IMR-90 (cell line): ENCODE measurements around the gene ACBD3. TPM values are rescaled to one million over a fixed set of nuclear protein-coding genes. Genes with fewer than 3 reads are reported as not detected.
A peak's percentile ranks its signal among the peaks of the same experiment; 100 is the strongest.

ENCODE experiments used
- ATAC-seq: fragments of 200-7000 bp; cut with Tn5 transposase; 2 replicates; pipeline ENCODE4 v1.9.1; 2020; ENCODE audit warnings: low read depth, mild to moderate bottlenecking, moderate library complexity
- BruUV-seq: library from RNA; stranded (reverse); fragments of 400-500 nt; replicated peaks from 2 replicates; lab custom pipeline; 2021; lab: Mats Ljungman, UMichigan
- CTCF ChIA-PET: fragments of 300-600 bp; formaldehyde crosslinking; extraction: SDS; loops from one replicate; lab custom pipeline; 2021; ENCODE audit warnings: antibody characterized with exemption; lab: Yijun Ruan, JAX
- POLR2A ChIA-PET: fragments of 300-600 bp; sonication (Branson Sonifier 250); formaldehyde crosslinking; loops from one replicate; lab custom pipeline; 2022; ENCODE audit warnings: antibody characterized with exemption; ENCODE audit not compliant: unreplicated experiment; lab: Charles Lee
- DNase-seq: peaks from one replicate; pipeline ENCODE4 v3.0.0; 2013
- H2AFZ ChIP-seq: replicated peaks from 2 replicates; pipeline ENCODE3; 2013; ENCODE audit warnings: low read length, mild to moderate bottlenecking; ENCODE audit not compliant: poor library complexity
- H2AK5ac ChIP-seq: 2 replicates; pipeline ENCODE4 v1.6.1; 2013; ENCODE audit warnings: low read depth, low read length, inconsistent platforms
- H2AK9ac ChIP-seq: replicated peaks from 2 replicates; pipeline ENCODE3; 2013; ENCODE audit warnings: mild to moderate bottlenecking, low read depth, low read length, moderate library complexity; ENCODE audit not compliant: poor library complexity
- H2BK120ac ChIP-seq: 2 replicates; pipeline ENCODE4 v1.6.1; 2013; ENCODE audit warnings: low read depth, low read length, inconsistent platforms
- H2BK15ac ChIP-seq: 3 replicates; pipeline ENCODE4 v1.6.1; 2013; ENCODE audit warnings: low read depth, low read length, inconsistent platforms
- H2BK20ac ChIP-seq: 2 replicates; pipeline ENCODE4 v1.6.1; 2013; ENCODE audit warnings: low read depth, mild to moderate bottlenecking, inconsistent platforms, low read length, moderate library complexity
- H2BK5ac ChIP-seq: 2 replicates; pipeline ENCODE4 v1.6.1; 2013; ENCODE audit warnings: mild to moderate bottlenecking, low read depth, low read length, inconsistent platforms; ENCODE audit not compliant: poor library complexity, severe bottlenecking
- H3K14ac ChIP-seq: replicated peaks from 2 replicates; pipeline ENCODE4 v1.6.1; 2013; ENCODE audit warnings: low read depth, low read length, inconsistent platforms
- H3K18ac ChIP-seq: 2 replicates; pipeline ENCODE4 v1.6.1; 2013; ENCODE audit warnings: low read depth, low read length, control low read depth
- H3K23ac ChIP-seq: 2 replicates; pipeline ENCODE4 v1.6.1; 2013; ENCODE audit warnings: low read depth, low read length, inconsistent platforms
- H3K27ac ChIP-seq: 2 replicates; pipeline ENCODE4 v1.5.1; 2013; ENCODE audit warnings: mild to moderate bottlenecking, control low read depth, low read length; ENCODE audit not compliant: insufficient read depth
- H3K27me3 ChIP-seq: 2 replicates; pipeline ENCODE4 v1.6.1; 2013; ENCODE audit warnings: low read length; ENCODE audit not compliant: control insufficient read depth, insufficient read depth
- H3K36me3 ChIP-seq: 2 replicates; pipeline ENCODE4 v1.6.1; 2013; ENCODE audit warnings: low read length, mixed read lengths; ENCODE audit not compliant: control insufficient read depth, insufficient read depth
- H3K4ac ChIP-seq: 2 replicates; pipeline ENCODE4 v1.6.1; 2013; ENCODE audit warnings: low read depth, low read length, inconsistent platforms
- H3K4me1 ChIP-seq: 2 replicates; pipeline ENCODE4 v1.6.1; 2013; ENCODE audit warnings: low read length, mixed read lengths; ENCODE audit not compliant: control insufficient read depth, insufficient read depth
- H3K4me2 ChIP-seq: 2 replicates; pipeline ENCODE4 v1.6.1; 2013; ENCODE audit warnings: low read depth, mild to moderate bottlenecking, control low read depth, low read length, moderate library complexity
- H3K4me3 ChIP-seq: 2 replicates; pipeline ENCODE4 v1.5.1; 2013; ENCODE audit warnings: low read depth, mild to moderate bottlenecking, control low read depth, low read length, moderate library complexity; ENCODE audit not compliant: insufficient read depth
- H3K56ac ChIP-seq: 2 replicates; pipeline ENCODE4 v1.6.1; 2013; ENCODE audit warnings: low read length, inconsistent platforms; ENCODE audit not compliant: insufficient read depth; ENCODE audit errors: extremely low read depth
- H3K79me1 ChIP-seq, 2 experiments: 2 replicates each; pipeline ENCODE4 v1.6.1; 2013; ENCODE audit warnings: low read length in 2 of 2, inconsistent platforms in 1 of 2, low read depth in 1 of 2
- H3K9ac ChIP-seq: 2 replicates; pipeline ENCODE4 v1.6.1; 2013; ENCODE audit warnings: low read depth, low read length, control low read depth
- H3K9me1 ChIP-seq: 2 replicates; pipeline ENCODE4 v1.6.1; 2013; ENCODE audit warnings: low read length, inconsistent platforms; ENCODE audit not compliant: insufficient read depth
- H3K9me3 ChIP-seq: 2 replicates; pipeline ENCODE4 v1.6.1; 2013; ENCODE audit warnings: low read length; ENCODE audit not compliant: control insufficient read depth, insufficient read depth
- H4K20me1 ChIP-seq: 2 replicates; pipeline ENCODE4 v1.6.1; 2013; ENCODE audit warnings: low read length, inconsistent platforms; ENCODE audit not compliant: insufficient read depth
- H4K5ac ChIP-seq: 2 replicates; pipeline ENCODE4 v1.6.1; 2013; ENCODE audit warnings: mild to moderate bottlenecking, low read depth, low read length, control low read depth
- H4K8ac ChIP-seq, 2 experiments: 2 replicates each; pipeline ENCODE4 v1.6.1; 2013; ENCODE audit warnings: low read depth in 2 of 2, low read length in 2 of 2, control low read depth in 1 of 2, inconsistent platforms in 1 of 2
- H4K91ac ChIP-seq: 2 replicates; pipeline ENCODE4 v1.6.1; 2013; ENCODE audit warnings: low read depth, low read length, inconsistent platforms; ENCODE audit not compliant: insufficient read depth
- BHLHE40 ChIP-seq: fragments of 150-350 bp; IDR thresholded peaks from 2 replicates; pipeline ENCODE4 v1.6.1; 2016; ENCODE audit warnings: mild to moderate bottlenecking, low read depth, low read length
- CEBPB ChIP-seq: IDR thresholded peaks from 2 replicates; pipeline ENCODE4 v1.6.1; 2012; ENCODE audit warnings: low read depth, low read length, improper control_type of control experiment
- CHD1 ChIP-seq: IDR thresholded peaks from 2 replicates; pipeline ENCODE4 v1.6.1; 2012; ENCODE audit warnings: low read depth, low read length, improper control_type of control experiment
- ELK1 ChIP-seq: fragments of 150-350 bp; IDR thresholded peaks from 2 replicates; pipeline ENCODE4 v1.6.1; 2016; ENCODE audit warnings: low read depth, mild to moderate bottlenecking, low read length, moderate library complexity, borderline replicate concordance
- FOS ChIP-seq: fragments of 150-350 bp; IDR thresholded peaks from 2 replicates; pipeline ENCODE4 v1.6.1; 2016; ENCODE audit warnings: low read depth, low read length
- MAFK ChIP-seq: IDR thresholded peaks from 2 replicates; pipeline ENCODE4 v1.6.1; 2012; ENCODE audit warnings: low read depth, low read length, improper control_type of control experiment
- MAZ ChIP-seq: IDR thresholded peaks from 2 replicates; pipeline ENCODE4 v1.6.1; 2012; ENCODE audit warnings: low read depth, mild to moderate bottlenecking, low read length, improper control_type of control experiment, moderate library complexity, borderline replicate concordance
- MXI1 ChIP-seq: IDR thresholded peaks from 2 replicates; pipeline ENCODE4 v1.6.1; 2012; ENCODE audit warnings: low read depth, mild to moderate bottlenecking, low read length, moderate library complexity, borderline replicate concordance
- NFE2L2 ChIP-seq: fragments of 150-350 bp; IDR thresholded peaks from 2 replicates; pipeline ENCODE4 v1.6.1; 2016; ENCODE audit warnings: low read depth, mild to moderate bottlenecking, low read length
- POLR2A ChIP-seq: IDR thresholded peaks from 2 replicates; pipeline ENCODE4 v1.6.1; 2012; ENCODE audit warnings: mild to moderate bottlenecking, low read depth, low read length
- RAD21 ChIP-seq: IDR thresholded peaks from 2 replicates; pipeline ENCODE4 v1.6.1; 2012; ENCODE audit warnings: low read length, improper control_type of control experiment
- RCOR1 ChIP-seq: IDR thresholded peaks from 2 replicates; pipeline ENCODE4 v1.6.1; 2012; ENCODE audit warnings: mild to moderate bottlenecking, low read length, improper control_type of control experiment; ENCODE audit not compliant: insufficient replicate concordance
- RFX5 ChIP-seq: IDR thresholded peaks from 2 replicates; pipeline ENCODE4 v1.8.0; 2012; ENCODE audit warnings: low read depth, mild to moderate bottlenecking, low read length, moderate library complexity
- SMC3 ChIP-seq: fragments of 150-350 bp; IDR thresholded peaks from 2 replicates; pipeline ENCODE4 v1.6.1; 2016; ENCODE audit warnings: low read depth, mild to moderate bottlenecking, antibody characterized with exemption, low read length, moderate library complexity
- USF2 ChIP-seq: fragments of 150-350 bp; IDR thresholded peaks from 2 replicates; pipeline ENCODE4 v1.6.1; 2017; ENCODE audit warnings: mild to moderate bottlenecking, antibody characterized with exemption, low read length, low read depth
- WGBS, 2 experiments: methylation state at CpG; one replicate each; pipeline versions ENCODE4 v1.1.5 to v1.1.7; 2013; ENCODE audit warnings: missing lambda C conversion rate in 2 of 2; ENCODE audit not compliant: insufficient read length in 1 of 2; ENCODE audit errors: extremely low coverage in 2 of 2; 5-methylcytosine and 5-hydroxymethylcytosine counted together
- dilution Hi-C: fragments of 300-500 bp; cut with HindIII; formaldehyde crosslinking; loops from one replicate; pipeline ENCODE4 v1.14.3; 2018; ENCODE audit warnings: low sequenced_read_pairs; ENCODE audit not compliant: unreplicated experiment
- in situ Hi-C: fragments of 300-500 bp; cut with MboI; formaldehyde crosslinking; loops from 3 replicates; pipeline ENCODE4 v1.14.3; 2019; ENCODE audit warnings: low sequenced_read_pairs, inconsistent platforms, mixed read lengths
- intact Hi-C: fragments of 100-400 bp; cut with micrococcal nuclease; formaldehyde crosslinking; loops from 2 replicates; pipeline ENCODE4 v1.10.0; 2022
- polyA plus RNA-seq, 3 experiments: library from polyadenylated mRNA; depleted of rRNA; stranded (reverse); fragments of >200 nt; gene quantifications; 2 replicates each; pipeline ENCODE4 v1.2.3, GENCODE V29; 2012; ENCODE audit warnings: low replicate concordance in 1 of 3
- total RNA-seq: library from RNA; depleted of rRNA; stranded (reverse); fragments of >200 nt; gene quantifications from 2 replicates; pipeline ENCODE4 v1.2.3, GENCODE V29; 2012
- TF ChIP-seq, protein P1 (sequence below): conservative IDR thresholded peaks from 2 replicates; pipeline ENCODE4 v1.5.1; 2012; ENCODE audit warnings: mild to moderate bottlenecking, low read depth, low read length, improper control_type of control experiment

The ACBD3 gene
- total and polyA plus RNA-seq, 2 of the 4 experiments (the other 2 are of a cell fraction) = 30.3 to 59.7 TPM

DNA sequence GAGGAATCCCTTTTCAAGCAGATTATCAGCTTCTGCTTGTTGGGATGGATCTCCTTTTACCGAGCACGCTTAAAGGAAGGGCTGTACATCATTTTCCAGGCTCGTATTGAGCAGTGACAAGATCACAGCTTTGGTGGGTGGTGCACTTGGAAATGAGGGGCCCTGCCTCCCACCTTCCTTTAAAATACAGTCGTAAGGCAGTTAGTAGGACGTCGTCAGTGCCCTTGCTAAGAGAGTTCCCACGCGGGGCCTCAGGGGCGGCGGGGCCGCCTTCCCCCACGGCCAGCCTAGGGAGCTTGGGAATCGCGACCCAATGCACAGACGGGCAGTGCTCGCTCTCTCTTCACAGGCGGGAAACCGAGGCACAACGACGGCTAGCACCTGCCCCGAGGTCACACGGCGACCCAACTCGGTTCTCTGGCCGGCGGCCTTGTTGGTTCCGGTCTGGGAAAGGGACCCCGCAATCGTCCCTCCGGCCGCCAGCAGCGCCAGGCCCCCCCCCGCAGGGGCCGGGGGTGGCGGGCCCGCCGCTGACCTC, 65.4 kb downstream of the ACBD3 start:
- no peaks in the 10 kb centered on the region for H4K20me1 ChIP-seq
- H3K14ac ChIP-seq = no peak overlapping the region
- no peak overlapping the region for H2BK5ac ChIP-seq
- POLR2A ChIA-PET = no interaction called here
- no peak overlapping the region for H2BK20ac ChIP-seq
- WGBS, 2 experiments = 11% methylated on average over 13 of the region's 37 CpGs; no CpG with 5 or more reads in 1 of the 2 experiments
- H3K4me1 ChIP-seq = peaks cover 2% of the 10 kb centered on the region; the same call in 1 of the 2 replicates
- no peaks in the 10 kb centered on the region for H3K79me1 ChIP-seq
- no peaks in the 10 kb centered on the region for H3K9me1 ChIP-seq
- H2BK15ac ChIP-seq = no peak overlapping the region
- no peak overlapping the region for H3K23ac ChIP-seq
- ATAC-seq (no peak), DNase-seq (no peak)
- intact Hi-C loops = loop anchor here (1.0 to 10.0 kb wide), 3 partner anchors 29 to 254 kb away; no protein-coding TSS in a partner anchor
- H3K56ac ChIP-seq = no peak overlapping the region
- H3K18ac ChIP-seq = no peak overlapping the region
- no peak overlapping the region for H3K4me3 ChIP-seq
- in situ Hi-C loops = no loop called here
- no peak overlapping the region for H3K27ac ChIP-seq
- no peaks in the 10 kb centered on the region for H3K9me3 ChIP-seq
- H3K36me3 ChIP-seq = no peaks in the 10 kb centered on the region
- no peak overlapping the region for H4K8ac ChIP-seq
- no peak overlapping the region for H3K9ac ChIP-seq
- no peak overlapping the region for H2BK120ac ChIP-seq
- H3K4ac ChIP-seq = no peak overlapping the region
- H3K27me3 ChIP-seq = peaks cover 3% of the 10 kb centered on the region; the same call in 1 of the 2 replicates
- H4K5ac ChIP-seq = no peak overlapping the region
- CTCF ChIA-PET = interaction anchor here (1.3 kb wide), 1 partner anchor 56 kb away, joined by 13 read pairs; no protein-coding TSS in a partner anchor
- H2AK5ac ChIP-seq = no peak overlapping the region
- H3K4me2 ChIP-seq = peak overlapping the region; percentile 66
- H2AK9ac ChIP-seq = peak overlapping the region; percentile 5
- no peak overlapping the region for H4K91ac ChIP-seq
- TF ChIP-seq MAFK (no peak), RFX5 (no peak), USF2 (no peak), RCOR1 (no peak), SMC3 (no peak), FOS (no peak), BHLHE40 (no peak), NFE2L2 (no peak), MAZ (no peak), RAD21 (no peak), CEBPB (no peak), CHD1 (no peak), ELK1 (no peak), MXI1 (no peak), POLR2A (no peak)
- TF ChIP-seq, protein P1, sequence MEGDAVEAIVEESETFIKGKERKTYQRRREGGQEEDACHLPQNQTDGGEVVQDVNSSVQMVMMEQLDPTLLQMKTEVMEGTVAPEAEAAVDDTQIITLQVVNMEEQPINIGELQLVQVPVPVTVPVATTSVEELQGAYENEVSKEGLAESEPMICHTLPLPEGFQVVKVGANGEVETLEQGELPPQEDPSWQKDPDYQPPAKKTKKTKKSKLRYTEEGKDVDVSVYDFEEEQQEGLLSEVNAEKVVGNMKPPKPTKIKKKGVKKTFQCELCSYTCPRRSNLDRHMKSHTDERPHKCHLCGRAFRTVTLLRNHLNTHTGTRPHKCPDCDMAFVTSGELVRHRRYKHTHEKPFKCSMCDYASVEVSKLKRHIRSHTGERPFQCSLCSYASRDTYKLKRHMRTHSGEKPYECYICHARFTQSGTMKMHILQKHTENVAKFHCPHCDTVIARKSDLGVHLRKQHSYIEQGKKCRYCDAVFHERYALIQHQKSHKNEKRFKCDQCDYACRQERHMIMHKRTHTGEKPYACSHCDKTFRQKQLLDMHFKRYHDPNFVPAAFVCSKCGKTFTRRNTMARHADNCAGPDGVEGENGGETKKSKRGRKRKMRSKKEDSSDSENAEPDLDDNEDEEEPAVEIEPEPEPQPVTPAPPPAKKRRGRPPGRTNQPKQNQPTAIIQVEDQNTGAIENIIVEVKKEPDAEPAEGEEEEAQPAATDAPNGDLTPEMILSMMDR = no peak
- no TSS peak for BruUV-seq
- dilution Hi-C loops = no loop called here
- H2AFZ ChIP-seq = peak overlapping the region; percentile 99
